H9 (cell line): ENCODE measurements around the gene KIAA1328. TPM values are rescaled to one million over a fixed set of nuclear protein-coding genes. Genes with fewer than 3 reads are reported as not detected.

ENCODE experiments used
- DNase-seq: peaks from one replicate; pipeline ENCODE4 v3.0.0-alpha.2; 2017
- H2AFZ ChIP-seq: one replicate; pipeline ENCODE4 v1.6.1; 2013; ENCODE audit warnings: mild to moderate bottlenecking, low read length, control low read depth, moderate library complexity
- H2AK5ac ChIP-seq: 2 replicates; pipeline ENCODE4 v1.6.1; 2013; ENCODE audit warnings: low read length, control low read depth, mixed read lengths; ENCODE audit not compliant: insufficient read length
- H2BK120ac ChIP-seq: one replicate; pipeline ENCODE4 v1.6.1; 2013; ENCODE audit warnings: low read depth, mild to moderate bottlenecking, low read length, control low read depth, inconsistent platforms; ENCODE audit not compliant: poor library complexity, severe bottlenecking
- H2BK12ac ChIP-seq: 2 replicates; pipeline ENCODE4 v1.6.1; 2013; ENCODE audit warnings: low read length, control low read depth, mixed read lengths, low read depth; ENCODE audit not compliant: insufficient read length
- H2BK15ac ChIP-seq: 2 replicates; pipeline ENCODE4 v1.6.1; 2013; ENCODE audit warnings: low read depth, low read length, control low read depth
- H2BK20ac ChIP-seq: one replicate; pipeline ENCODE4 v1.6.1; 2013; ENCODE audit warnings: low read depth, mild to moderate bottlenecking, low read length, control low read depth, inconsistent platforms; ENCODE audit not compliant: poor library complexity, severe bottlenecking
- H2BK5ac ChIP-seq: 2 replicates; pipeline ENCODE4 v1.6.1; 2013; ENCODE audit warnings: low read length, control low read depth, mixed read lengths; ENCODE audit not compliant: insufficient read length
- H3K14ac ChIP-seq: 2 replicates; pipeline ENCODE4 v1.6.1; 2013; ENCODE audit warnings: low read length, control low read depth; ENCODE audit not compliant: insufficient read depth
- H3K18ac ChIP-seq: 2 replicates; pipeline ENCODE4 v1.6.1; 2013; ENCODE audit warnings: low read depth, mild to moderate bottlenecking, mixed read lengths, low read length, control low read depth; ENCODE audit not compliant: insufficient read length
- H3K23ac ChIP-seq: 2 replicates; pipeline ENCODE4 v1.6.1; 2013; ENCODE audit warnings: low read length, control low read depth, mixed read lengths, low read depth; ENCODE audit not compliant: insufficient read length
- H3K23me2 ChIP-seq: 2 replicates; pipeline ENCODE4 v1.6.1; 2013; ENCODE audit warnings: low read depth, mild to moderate bottlenecking, mixed read lengths, low read length, control low read depth; ENCODE audit not compliant: insufficient read length, poor library complexity, severe bottlenecking
- H3K27ac ChIP-seq: 2 replicates; pipeline ENCODE4 v1.5.1; 2013; ENCODE audit warnings: low read length, control low read depth, mixed read lengths, low read depth; ENCODE audit not compliant: insufficient read length
- H3K27me3 ChIP-seq: 2 replicates; pipeline ENCODE4 v1.6.1; 2013; ENCODE audit warnings: low read length, control low read depth, inconsistent platforms; ENCODE audit not compliant: insufficient read depth
- H3K4ac ChIP-seq: 2 replicates; pipeline ENCODE4 v1.6.1; 2013; ENCODE audit warnings: low read depth, mild to moderate bottlenecking, control low read depth, inconsistent platforms, low read length, moderate library complexity
- H3K4me1 ChIP-seq: 2 replicates; pipeline ENCODE4 v1.6.1; 2013; ENCODE audit warnings: low read length, control low read depth, inconsistent platforms; ENCODE audit not compliant: insufficient read depth
- H3K4me2 ChIP-seq: 2 replicates; pipeline ENCODE4 v1.6.1; 2013; ENCODE audit warnings: low read length, control low read depth, mixed read lengths; ENCODE audit not compliant: insufficient read length, insufficient read depth
- H3K56ac ChIP-seq: 2 replicates; pipeline ENCODE4 v1.6.1; 2013; ENCODE audit warnings: low read depth, mild to moderate bottlenecking, mixed read lengths, low read length, control low read depth; ENCODE audit not compliant: insufficient read length
- H3K79me1 ChIP-seq: 2 replicates; pipeline ENCODE4 v1.6.1; 2013; ENCODE audit warnings: low read depth, mild to moderate bottlenecking, moderate library complexity, low read length, control low read depth, inconsistent platforms; ENCODE audit not compliant: insufficient read depth, poor library complexity, severe bottlenecking
- H3K79me2 ChIP-seq: 2 replicates; pipeline ENCODE4 v1.6.1; 2013; ENCODE audit warnings: low read length, control low read depth, inconsistent platforms; ENCODE audit not compliant: insufficient read depth
- H3K9ac ChIP-seq: 2 replicates; pipeline ENCODE4 v1.6.1; 2013; ENCODE audit warnings: low read length, control low read depth, mixed read lengths; ENCODE audit not compliant: insufficient read length; ENCODE audit errors: extremely low read depth
- H3K9me3 ChIP-seq: one replicate; pipeline ENCODE4 v1.6.1; 2013; ENCODE audit warnings: low read depth, low read length, inconsistent platforms; ENCODE audit not compliant: control insufficient read depth
- H3T11ph ChIP-seq: one replicate; pipeline ENCODE4 v1.6.1; 2013; ENCODE audit warnings: mild to moderate bottlenecking, low read length, control low read depth, inconsistent platforms
- H4K20me1 ChIP-seq: one replicate; pipeline ENCODE4 v1.6.1; 2013; ENCODE audit not compliant: control insufficient read depth, insufficient read length, insufficient read depth
- H4K5ac ChIP-seq: 2 replicates; pipeline ENCODE4 v1.6.1; 2013; ENCODE audit warnings: low read depth, mild to moderate bottlenecking, mixed read lengths, low read length, control low read depth; ENCODE audit not compliant: insufficient read length
- H4K8ac ChIP-seq: replicated peaks from 2 replicates; pipeline ENCODE4 v1.6.1; 2013; ENCODE audit warnings: low read length, control low read depth, mixed read lengths, low read depth; ENCODE audit not compliant: insufficient read length
- H4K91ac ChIP-seq: 2 replicates; pipeline ENCODE4 v1.6.1; 2013; ENCODE audit warnings: low read depth, mild to moderate bottlenecking, moderate library complexity, mixed read lengths, low read length, control low read depth; ENCODE audit not compliant: insufficient read length
- H3K27ac Mint-ChIP-seq, 3 experiments: 2 replicates in 2 of 3; 3 replicates in 1 of 3; pipeline ENCODE4 v1.8.0; 2020 to 2021; ENCODE audit warnings: mixed read lengths in 3 of 3, mild to moderate bottlenecking in 1 of 3, moderate library complexity in 1 of 3
- H3K27me3 Mint-ChIP-seq: 2 replicates; pipeline ENCODE4 v1.8.0; 2021; ENCODE audit warnings: low read depth, mild to moderate bottlenecking, moderate library complexity, mixed read lengths
- H3K36me3 Mint-ChIP-seq, 3 experiments: 2 replicates in 2 of 3; 3 replicates in 1 of 3; pipeline ENCODE4 v1.8.0; 2020 to 2021; ENCODE audit warnings: low read depth in 3 of 3, mixed read lengths in 3 of 3; ENCODE audit not compliant: insufficient read depth in 1 of 3
- H3K4me1 Mint-ChIP-seq, 2 experiments: 2 replicates each; pipeline ENCODE4 v1.8.0; 2020; ENCODE audit warnings: mixed read lengths in 2 of 2
- H3K4me3 Mint-ChIP-seq, 2 experiments: 2 replicates in 1 of 2; 3 replicates in 1 of 2; pipeline ENCODE4 v1.8.0; 2020 to 2021; ENCODE audit warnings: mild to moderate bottlenecking in 2 of 2, mixed read lengths in 2 of 2, moderate library complexity in 1 of 2
- H3K9me3 Mint-ChIP-seq, 2 experiments: 2 replicates in 1 of 2; 3 replicates in 1 of 2; pipeline ENCODE4 v1.8.0; 2020; ENCODE audit warnings: mild to moderate bottlenecking in 2 of 2, mixed read lengths in 2 of 2, moderate library complexity in 1 of 2
- WGBS: extraction: QIAGEN DNeasy Blood & Tissue Kit; methylation state at CpG from one replicate; pipeline ENCODE4 v1.1.7; 2013; ENCODE audit warnings: missing lambda C conversion rate, low lambda C conversion rate, mixed read lengths; ENCODE audit not compliant: insufficient read length; ENCODE audit errors: extremely low coverage; 5-methylcytosine and 5-hydroxymethylcytosine counted together
- total RNA-seq: library from RNA; stranded (reverse); gene quantifications from 2 replicates; pipeline ENCODE4 v1.2.1, GENCODE V29; 2021
- TF ChIP-seq, protein P1 (sequence below): fragments of 200-600 bp; sonication (generic); conservative IDR thresholded peaks from 3 replicates; pipeline ENCODE4 v1.8.0; 2021; ENCODE audit warnings: antibody characterized with exemption, mild to moderate bottlenecking

KIAA1328 gene
- total RNA-seq, 1 experiment from 2014 or later = 4.9 TPM

DNA sequence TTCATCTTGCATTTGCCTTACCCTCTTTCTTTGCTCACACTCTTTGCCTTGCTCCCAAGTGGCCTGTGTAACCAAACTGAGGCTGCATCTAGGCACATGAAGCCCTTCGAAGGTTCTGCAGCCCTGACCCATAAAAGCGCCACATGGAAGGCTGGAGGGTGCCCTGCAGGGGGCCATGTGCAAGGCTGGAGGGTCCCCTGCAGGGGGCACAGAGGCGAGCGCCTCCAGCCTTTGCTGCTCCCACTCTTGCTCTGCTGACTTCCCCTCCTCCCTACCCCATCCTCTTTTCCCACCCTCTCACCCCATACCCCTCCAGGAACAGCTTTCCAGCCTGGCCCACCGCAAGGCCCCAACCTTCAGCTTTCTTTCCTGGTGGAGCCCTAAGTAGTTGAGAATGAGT, 419.4 kb downstream of the KIAA1328 start:
- Histone ChIP-seq H3K79me2 (no peaks in the 10 kb centered on the region), H2BK12ac (no peak overlapping the region), H3K23me2 (peaks cover 2% of the 10 kb centered on the region), H4K91ac (no peak overlapping the region), H2BK15ac (no peak overlapping the region), H2BK5ac (no peak overlapping the region), H3K9me3 (no peaks in the 10 kb centered on the region), H3K27me3 (peaks cover 6% of the 10 kb centered on the region; the same call in 1 of the 2 replicates), H3K4ac (no peak overlapping the region), H2AFZ (no peak overlapping the region), H2BK20ac (no peak overlapping the region), H3K9ac (no peak overlapping the region), H3K23ac (no peak overlapping the region), H3K4me1 (peaks cover 11% of the 10 kb centered on the region), H2AK5ac (no peak overlapping the region), H3K79me1 (no peaks in the 10 kb centered on the region), H3K18ac (no peak overlapping the region), H4K8ac (no peak overlapping the region), H2BK120ac (no peak overlapping the region), H3T11ph (no peak overlapping the region), H3K27ac (no peak overlapping the region), H4K5ac (no peak overlapping the region), H3K14ac (no peak overlapping the region), H4K20me1 (no peaks in the 10 kb centered on the region), H3K56ac (no peak overlapping the region), H3K4me2 (no peak overlapping the region)
- Mint-ChIP-seq H3K27ac (no peak overlapping the region), H3K4me3 (0 out of 5 replicates have a peak overlapping the region, but pooled peaks of 1 of the 2 experiments have one; percentile 50), H3K36me3 (peaks cover 0 to 2% (median 0%) of the 10 kb centered on the region in 3 experiments; a peak in 1 of 7 replicates), H3K9me3 (0 out of 5 replicates have a peak, but pooled peaks cover 0 to 2% of the 10 kb centered on the region in 2 experiments), H3K27me3 (peaks cover 36% of the 10 kb centered on the region), H3K4me1 (peaks cover 28 to 45% of the 10 kb centered on the region in 2 experiments)
- no CpG with 5 or more reads among the region's 5 CpGs for whole genome bisulfite sequencing
- TF ChIP-seq, protein P1, sequence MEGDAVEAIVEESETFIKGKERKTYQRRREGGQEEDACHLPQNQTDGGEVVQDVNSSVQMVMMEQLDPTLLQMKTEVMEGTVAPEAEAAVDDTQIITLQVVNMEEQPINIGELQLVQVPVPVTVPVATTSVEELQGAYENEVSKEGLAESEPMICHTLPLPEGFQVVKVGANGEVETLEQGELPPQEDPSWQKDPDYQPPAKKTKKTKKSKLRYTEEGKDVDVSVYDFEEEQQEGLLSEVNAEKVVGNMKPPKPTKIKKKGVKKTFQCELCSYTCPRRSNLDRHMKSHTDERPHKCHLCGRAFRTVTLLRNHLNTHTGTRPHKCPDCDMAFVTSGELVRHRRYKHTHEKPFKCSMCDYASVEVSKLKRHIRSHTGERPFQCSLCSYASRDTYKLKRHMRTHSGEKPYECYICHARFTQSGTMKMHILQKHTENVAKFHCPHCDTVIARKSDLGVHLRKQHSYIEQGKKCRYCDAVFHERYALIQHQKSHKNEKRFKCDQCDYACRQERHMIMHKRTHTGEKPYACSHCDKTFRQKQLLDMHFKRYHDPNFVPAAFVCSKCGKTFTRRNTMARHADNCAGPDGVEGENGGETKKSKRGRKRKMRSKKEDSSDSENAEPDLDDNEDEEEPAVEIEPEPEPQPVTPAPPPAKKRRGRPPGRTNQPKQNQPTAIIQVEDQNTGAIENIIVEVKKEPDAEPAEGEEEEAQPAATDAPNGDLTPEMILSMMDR = no peak
- no peak for DNase-seq
